ENCODE data around the gene SLC27A5. TPM values are rescaled to one million over a fixed set of nuclear protein-coding genes. Genes with fewer than 3 reads are reported as not detected.

The SLC27A5 gene
- total and polyA plus RNA-seq, 2 of the 4 experiments (the other 2 are of a cell fraction): 7.7 to 11.2 TPM

DNA sequence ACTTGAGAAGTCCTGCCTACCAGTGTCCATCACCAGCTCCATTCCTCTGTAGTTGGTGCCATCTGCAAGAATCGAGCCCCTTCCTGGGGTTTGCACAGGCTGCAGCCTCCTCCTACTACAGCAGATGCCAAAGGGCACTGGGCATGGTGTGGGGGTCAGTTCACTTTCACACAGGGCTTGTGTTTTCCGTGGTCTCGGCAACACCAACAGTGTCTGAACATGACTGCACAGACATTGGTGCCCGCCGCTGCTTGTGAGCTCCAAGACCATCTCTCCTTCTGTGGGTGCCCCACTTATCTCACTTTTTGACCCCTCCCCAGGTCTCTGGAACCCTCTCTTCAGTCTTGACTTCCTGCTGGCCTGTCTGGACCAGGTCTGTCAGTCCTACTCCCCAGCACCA lies 20.4 kb downstream of the SLC27A5 start:
- Histone ChIP-seq H4K91ac (ENCODE audit: insufficient read depth, low read depth, low read length) (no peak overlapping the region), H2AK5ac (ENCODE audit: low read depth, low read length) (no peak overlapping the region), H3K9me3 (ENCODE audit: control insufficient read depth, insufficient read depth, low read length) (no peaks in the 10 kb centered on the region), H3K27me3 (ENCODE audit: control insufficient read depth, insufficient read depth, low read length) (no peaks in the 10 kb centered on the region), H2AFZ (replicated peaks; ENCODE audit: low read length, poor library complexity) (no peak overlapping the region), H3K18ac (ENCODE audit: low read depth, low read length) (no peak overlapping the region), H2BK120ac (ENCODE audit: low read depth, low read length) (no peak overlapping the region), H4K5ac (ENCODE audit: low read depth, low read length) (no peak overlapping the region), H2BK15ac (ENCODE audit: low read depth, low read length) (no peak overlapping the region), H2BK5ac (ENCODE audit: low read depth, low read length, poor library complexity, severe bottlenecking) (no peak overlapping the region), H3K36me3 (ENCODE audit: control insufficient read depth, insufficient read depth, low read length) (no peaks in the 10 kb centered on the region), H3K23ac (ENCODE audit: low read depth, low read length) (no peak overlapping the region), H3K4ac (ENCODE audit: low read depth, low read length) (no peak overlapping the region), H4K20me1 (ENCODE audit: insufficient read depth, low read length) (no peaks in the 10 kb centered on the region), H3K4me2 (ENCODE audit: low read depth, low read length) (no peak overlapping the region), H3K9ac (ENCODE audit: low read depth, low read length) (no peak overlapping the region), H3K9me1 (ENCODE audit: insufficient read depth, low read length) (peaks cover 3% of the 10 kb centered on the region; the same call in 1 of the 2 replicates), H3K4me3 (ENCODE audit: insufficient read depth, low read depth, low read length) (no peak overlapping the region), H3K79me1 (ENCODE audit: low read depth in 1 of 2, low read length in 2 of 2) (no peaks in the 10 kb centered on the region), H4K8ac (ENCODE audit: low read depth in 2 of 2, low read length in 2 of 2) (no peak overlapping the region), H3K4me1 (ENCODE audit: control insufficient read depth, insufficient read depth, low read length) (no peaks in the 10 kb centered on the region), H2BK20ac (ENCODE audit: low read depth, low read length) (no peak overlapping the region), H2AK9ac (replicated peaks; ENCODE audit: low read depth, low read length, poor library complexity) (no peak overlapping the region), H3K56ac (ENCODE audit: extremely low read depth, insufficient read depth, low read length) (no peak overlapping the region), H3K14ac (replicated peaks; ENCODE audit: low read depth, low read length) (no peak overlapping the region), H3K27ac (ENCODE audit: insufficient read depth, low read length) (no peak overlapping the region)
- no TSS peak for BruUV-seq (replicated peaks)
- ATAC-seq (ENCODE audit: low read depth) (no peak), DNase-seq (no peak)
- no CpG with 5 or more reads among the region's 5 CpGs for WGBS, 2 experiments (ENCODE audit: extremely low coverage in 2 of 2, insufficient read length in 1 of 2)
- TF ChIP-seq, protein P1, sequence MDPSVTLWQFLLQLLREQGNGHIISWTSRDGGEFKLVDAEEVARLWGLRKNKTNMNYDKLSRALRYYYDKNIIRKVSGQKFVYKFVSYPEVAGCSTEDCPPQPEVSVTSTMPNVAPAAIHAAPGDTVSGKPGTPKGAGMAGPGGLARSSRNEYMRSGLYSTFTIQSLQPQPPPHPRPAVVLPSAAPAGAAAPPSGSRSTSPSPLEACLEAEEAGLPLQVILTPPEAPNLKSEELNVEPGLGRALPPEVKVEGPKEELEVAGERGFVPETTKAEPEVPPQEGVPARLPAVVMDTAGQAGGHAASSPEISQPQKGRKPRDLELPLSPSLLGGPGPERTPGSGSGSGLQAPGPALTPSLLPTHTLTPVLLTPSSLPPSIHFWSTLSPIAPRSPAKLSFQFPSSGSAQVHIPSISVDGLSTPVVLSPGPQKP (IDR thresholded peaks at IDR 0.05; ENCODE audit: borderline replicate concordance, low read depth, low read length): no peak
- TF ChIP-seq SMC3 (IDR thresholded peaks at IDR 0.05; ENCODE audit: low read depth, low read length) (no peak), MAZ (IDR thresholded peaks at IDR 0.05; ENCODE audit: borderline replicate concordance, low read depth, low read length) (no peak), RAD21 (IDR thresholded peaks at IDR 0.05; ENCODE audit: low read length) (no peak), FOS (IDR thresholded peaks at IDR 0.05; ENCODE audit: low read depth, low read length) (no peak), RCOR1 (IDR thresholded peaks at IDR 0.05; ENCODE audit: insufficient replicate concordance, low read length) (no peak), CEBPB (IDR thresholded peaks at IDR 0.05; ENCODE audit: low read depth, low read length) (no peak), POLR2A (IDR thresholded peaks at IDR 0.05; ENCODE audit: low read depth, low read length) (no peak)
- TF ChIP-seq, protein P2, sequence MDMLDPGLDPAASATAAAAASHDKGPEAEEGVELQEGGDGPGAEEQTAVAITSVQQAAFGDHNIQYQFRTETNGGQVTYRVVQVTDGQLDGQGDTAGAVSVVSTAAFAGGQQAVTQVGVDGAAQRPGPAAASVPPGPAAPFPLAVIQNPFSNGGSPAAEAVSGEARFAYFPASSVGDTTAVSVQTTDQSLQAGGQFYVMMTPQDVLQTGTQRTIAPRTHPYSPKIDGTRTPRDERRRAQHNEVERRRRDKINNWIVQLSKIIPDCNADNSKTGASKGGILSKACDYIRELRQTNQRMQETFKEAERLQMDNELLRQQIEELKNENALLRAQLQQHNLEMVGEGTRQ (IDR thresholded peaks at IDR 0.05; ENCODE audit: low read depth, low read length): no peak
- TF ChIP-seq, protein P3, sequence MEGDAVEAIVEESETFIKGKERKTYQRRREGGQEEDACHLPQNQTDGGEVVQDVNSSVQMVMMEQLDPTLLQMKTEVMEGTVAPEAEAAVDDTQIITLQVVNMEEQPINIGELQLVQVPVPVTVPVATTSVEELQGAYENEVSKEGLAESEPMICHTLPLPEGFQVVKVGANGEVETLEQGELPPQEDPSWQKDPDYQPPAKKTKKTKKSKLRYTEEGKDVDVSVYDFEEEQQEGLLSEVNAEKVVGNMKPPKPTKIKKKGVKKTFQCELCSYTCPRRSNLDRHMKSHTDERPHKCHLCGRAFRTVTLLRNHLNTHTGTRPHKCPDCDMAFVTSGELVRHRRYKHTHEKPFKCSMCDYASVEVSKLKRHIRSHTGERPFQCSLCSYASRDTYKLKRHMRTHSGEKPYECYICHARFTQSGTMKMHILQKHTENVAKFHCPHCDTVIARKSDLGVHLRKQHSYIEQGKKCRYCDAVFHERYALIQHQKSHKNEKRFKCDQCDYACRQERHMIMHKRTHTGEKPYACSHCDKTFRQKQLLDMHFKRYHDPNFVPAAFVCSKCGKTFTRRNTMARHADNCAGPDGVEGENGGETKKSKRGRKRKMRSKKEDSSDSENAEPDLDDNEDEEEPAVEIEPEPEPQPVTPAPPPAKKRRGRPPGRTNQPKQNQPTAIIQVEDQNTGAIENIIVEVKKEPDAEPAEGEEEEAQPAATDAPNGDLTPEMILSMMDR (conservative IDR thresholded peaks at IDR 0.05; ENCODE audit: low read depth, low read length): no peak
- ChIA-PET CTCF (no interaction called here), POLR2A (ENCODE audit: unreplicated experiment) (no interaction called here)
- intact Hi-C loops (cut with micrococcal nuclease) (no loop called here), dilution Hi-C loops (cut with HindIII; ENCODE audit: low sequenced_read_pairs, unreplicated experiment) (no loop called here), in situ Hi-C loops (cut with MboI; ENCODE audit: low sequenced_read_pairs) (no loop called here)
